ENCODE measurements around the gene DNAJB6.

- TF ChIP-seq TARDBP (IDR thresholded peaks at IDR 0.05) (no peak), FOXK2 (IDR thresholded peaks at IDR 0.05) (no peak), BHLHE40 (IDR thresholded peaks at IDR 0.05; ENCODE audit: borderline replicate concordance) (no peak), HDGF (IDR thresholded peaks at IDR 0.05; ENCODE audit: borderline replicate concordance) (no peak), L3MBTL2 (conservative IDR thresholded peaks at IDR 0.05) (no peak)
These were observed 106.4 kb downstream of the DNAJB6 start for GRCh38 chr7:157442993-157443831.
